Endothelial cell of umbilical vein (primary cell): ENCODE measurements around the gene CFAP46. TPM values are rescaled to one million over a fixed set of nuclear protein-coding genes. Genes with fewer than 3 reads are reported as not detected.

ENCODE experiments used
- BruUV-seq: library from RNA; stranded (reverse); fragments of 400-500 nt; replicated peaks from 2 replicates; lab custom pipeline; 2021; lab: Mats Ljungman, UMichigan
- CTCF ChIA-PET: fragments of 300-600, 350-600 bp; sonication (Branson Sonifier 250); formaldehyde crosslinking; loops from one replicate; lab custom pipeline; 2021; ENCODE audit warnings: antibody characterized with exemption, inconsistent platforms; lab: Charles Lee
- POLR2A ChIA-PET: fragments of 300-600, 350-600 bp; sonication (Branson Sonifier 250); formaldehyde crosslinking; loops from one replicate; lab custom pipeline; 2021; ENCODE audit warnings: antibody characterized with exemption, inconsistent platforms; lab: Charles Lee
- DNase-seq: peaks from one replicate; pipeline ENCODE4 v3.0.0-alpha.2; 2011; ENCODE audit warnings: low read depth, low spot score
- FAIRE-seq: peaks from 2 replicates; lab custom pipeline; 2011; peaks lifted over from hg19 to GRCh38; lab: Jason Lieb, UNC
- H2AFZ ChIP-seq: 2 replicates; pipeline ENCODE4 v1.6.0; 2012; ENCODE audit warnings: low read depth, low read length, control low read depth, inconsistent platforms
- H3K27ac ChIP-seq: 2 replicates; pipeline ENCODE4 v1.5.1; 2011; ENCODE audit warnings: low read depth, mild to moderate bottlenecking, control low read depth, low read length, moderate library complexity; ENCODE audit not compliant: insufficient read depth
- H3K27me3 ChIP-seq, 2 experiments: 2 replicates each; pipeline versions ENCODE4 v1.6.0 to v1.6.1; 2011; ENCODE audit warnings: low read length in 2 of 2, mixed read lengths in 1 of 2; ENCODE audit not compliant: control insufficient read depth in 2 of 2, insufficient read depth in 2 of 2
- H3K36me3 ChIP-seq, 2 experiments: 2 replicates in 1 of 2; 3 replicates in 1 of 2; pipeline ENCODE4 v1.5.1; 2011; ENCODE audit warnings: low read length in 2 of 2, mild to moderate bottlenecking in 1 of 2, moderate library complexity in 1 of 2; ENCODE audit not compliant: control insufficient read depth in 2 of 2, insufficient read depth in 2 of 2; ENCODE audit errors: extremely low read depth in 1 of 2
- H3K4me1 ChIP-seq: 3 replicates; pipeline ENCODE4 v1.5.1; 2011; ENCODE audit warnings: mild to moderate bottlenecking, low read length; ENCODE audit not compliant: control insufficient read depth, insufficient read depth; ENCODE audit errors: extremely low read depth
- H3K4me2 ChIP-seq: 2 replicates; pipeline ENCODE4 v1.6.1; 2011; ENCODE audit warnings: low read length, control low read depth, mixed read lengths; ENCODE audit not compliant: insufficient read depth
- H3K4me3 ChIP-seq, 3 experiments: fragments of 200-600 bp in 1 of 3; sonication (generic), shearing (Covaris generic) in 1 of 3; replicated peaks in 1 of 3; 2 replicates each; pipeline ENCODE4 v1.5.1; 2011 to 2016; ENCODE audit warnings: control low read depth in 3 of 3, low read length in 3 of 3, mild to moderate bottlenecking in 2 of 3, inconsistent platforms in 1 of 3, low read depth in 1 of 3, moderate library complexity in 1 of 3; ENCODE audit not compliant: insufficient read depth in 1 of 3
- H3K79me2 ChIP-seq: 2 replicates; pipeline ENCODE4 v1.6.0; 2012; ENCODE audit warnings: low read length, inconsistent platforms; ENCODE audit not compliant: control insufficient read depth, insufficient read depth
- H3K9ac ChIP-seq: replicated peaks from 2 replicates; pipeline ENCODE3; 2011; ENCODE audit warnings: low read length, control low read depth; ENCODE audit not compliant: insufficient read depth; ENCODE audit errors: extremely low read depth
- H3K9me1 ChIP-seq: replicated peaks from 3 replicates; pipeline ENCODE4 v1.6.0; 2011; ENCODE audit warnings: mild to moderate bottlenecking, low read length; ENCODE audit not compliant: control insufficient read depth, insufficient read depth; ENCODE audit errors: extremely low read depth
- H3K9me3 ChIP-seq: replicated peaks from 2 replicates; pipeline ENCODE4 v1.5.1; 2012; ENCODE audit warnings: low read length, inconsistent platforms; ENCODE audit not compliant: control insufficient read depth, insufficient read depth
- H4K20me1 ChIP-seq: replicated peaks from 2 replicates; pipeline ENCODE3; 2011; ENCODE audit warnings: mild to moderate bottlenecking, low read length; ENCODE audit not compliant: control insufficient read depth, insufficient read depth; ENCODE audit errors: extremely low read depth
- CTCF ChIP-seq, 2 donors: IDR thresholded peaks; 1 replicate in 1 of 2; 2 replicates in 1 of 2; pipeline ENCODE4 v1.5.1; 2011; ENCODE audit warnings: low read length in 2 of 2, mild to moderate bottlenecking in 2 of 2, moderate library complexity in 2 of 2, control low read depth in 1 of 2, inconsistent platforms in 1 of 2, low read depth in 1 of 2; ENCODE audit not compliant: insufficient read depth in 1 of 2; ENCODE audit errors: extremely low read depth in 1 of 2
- EZH2 ChIP-seq: IDR thresholded peaks from 2 replicates; pipeline ENCODE4 v1.6.1; 2012; ENCODE audit warnings: borderline replicate concordance, low read depth, mild to moderate bottlenecking, moderate library complexity, low read length, inconsistent platforms; ENCODE audit not compliant: severe bottlenecking
- FOS ChIP-seq: IDR thresholded peaks from 2 replicates; pipeline ENCODE4 v1.6.1; 2011; ENCODE audit warnings: mild to moderate bottlenecking, low read length, moderate library complexity, borderline replicate concordance; ENCODE audit not compliant: insufficient read depth
- GATA2 ChIP-seq: IDR thresholded peaks from 2 replicates; pipeline ENCODE4 v1.7.0; 2011; ENCODE audit warnings: low read depth, mild to moderate bottlenecking, moderate library complexity, mixed read lengths, low read length; ENCODE audit not compliant: insufficient read length, insufficient read depth
- JUN ChIP-seq: IDR thresholded peaks from 2 replicates; pipeline ENCODE4 v1.6.1; 2011; ENCODE audit warnings: borderline replicate concordance, low read depth; ENCODE audit not compliant: insufficient read length, insufficient read depth
- MAX ChIP-seq: IDR thresholded peaks from 2 replicates; pipeline ENCODE4 v1.6.1; 2011; ENCODE audit not compliant: insufficient read depth, insufficient read length
- MYC ChIP-seq: IDR thresholded peaks from one replicate; pipeline ENCODE4 v1.6.1; 2011; ENCODE audit warnings: mild to moderate bottlenecking, low read depth, low read length
- POLR2A ChIP-seq: IDR thresholded peaks from 2 replicates; pipeline ENCODE4 v1.6.1; 2012; ENCODE audit warnings: low read depth, mild to moderate bottlenecking, control low read depth, low read length
- POLR2AphosphoS5 ChIP-seq: IDR thresholded peaks from 2 replicates; pipeline ENCODE4 v1.6.1; 2012; ENCODE audit warnings: low read depth, mild to moderate bottlenecking, control low read depth, low read length, moderate library complexity; ENCODE audit not compliant: insufficient read depth
- dilution Hi-C: fragments of 300-500 bp; cut with MboI; formaldehyde crosslinking; loops from one replicate; pipeline ENCODE4 v1.15.0; 2019; ENCODE audit warnings: low sequenced_read_pairs; ENCODE audit not compliant: extremely low pct_ligation_motif_present
- intact Hi-C: fragments of 100-400 bp; cut with micrococcal nuclease; formaldehyde crosslinking; loops from one replicate; pipeline ENCODE4 v1.10.0; 2022
- polyA plus RNA-seq, 4 experiments: library from polyadenylated mRNA; depleted of rRNA in 3 of 4; stranded (reverse) in 3 of 4; unstranded in 1 of 4; fragments of >200 nt; gene quantifications; 2 replicates each; pipeline versions ENCODE4 v1.2.1 to v1.2.3, GENCODE V29; 2011 to 2012; ENCODE audit warnings: missing spikeins in 1 of 4
- total RNA-seq: library from RNA; stranded (reverse); gene quantifications from 2 replicates; pipeline ENCODE4 v1.2.3, GENCODE V29; 2021

CFAP46 gene
- total and polyA plus RNA-seq, 2 donors (not counting 3 experiments of a cell fraction or from before 2014, with no cell fraction given) = 0.75 to 0.98 TPM

GRCh38 chr10:132798876-132799275, 143.5 kb downstream of the CFAP46 start:
- no peak for FAIRE-seq

More at GRCh38 chr10:132798876-132799275, 143.5 kb downstream of the CFAP46 start:
- no peak overlapping the region for H3K4me2 ChIP-seq
- ChIA-PET CTCF (no interaction called here), POLR2A (no interaction called here)
- H3K9me1 ChIP-seq = no peaks in the 10 kb centered on the region
- no peak overlapping the region for H3K27ac ChIP-seq
- BruUV-seq = no TSS peak
- no peaks in the 10 kb centered on the region for H3K9me3 ChIP-seq
- H4K20me1 ChIP-seq = no peaks in the 10 kb centered on the region
- no peak overlapping the region for H2AFZ ChIP-seq
- H3K4me3 ChIP-seq = no peak overlapping the region
- intact Hi-C loops = no loop called here
- no peaks in the 10 kb centered on the region for H3K36me3 ChIP-seq
- DNase-seq = no peak
- dilution Hi-C loops = no loop called here
- TF ChIP-seq POLR2A = no peak
- no peak for TF ChIP-seq MAX
- no peak for TF ChIP-seq POLR2AphosphoS5
- TF ChIP-seq MYC = no peak
- TF ChIP-seq JUN = no peak
- TF ChIP-seq FOS = no peak
- no peak for TF ChIP-seq CTCF (IDR thresholded peaks at IDR 0.05; ENCODE audit: extremely low read depth in 1 of 2, insufficient read depth in 1 of 2, low read depth in 1 of 2, low read length in 2 of 2)
- no peak for TF ChIP-seq EZH2
- no peak for TF ChIP-seq GATA2
- no peaks in the 10 kb centered on the region for H3K79me2 ChIP-seq
- H3K9ac ChIP-seq = no peak overlapping the region
- no peaks in the 10 kb centered on the region for H3K27me3 ChIP-seq
- H3K4me1 ChIP-seq = no peaks in the 10 kb centered on the region
